ENCODE results near the gene ACOX1. TPM values are rescaled to one million over a fixed set of nuclear protein-coding genes. Genes with fewer than 3 reads are reported as not detected.

The ACOX1 gene
- total and polyA plus RNA-seq, 2 experiments from 2014 or later: 36.0 to 93.6 TPM

- peaks cover 20% of the 10 kb centered on the region for H3K79me2 ChIP-seq
- DNase-seq (ENCODE audit: low spot score): no peak
- H3K36me3 ChIP-seq (replicated peaks; ENCODE audit: insufficient read depth, low read depth): no peaks in the 10 kb centered on the region
These were observed 77.2 kb downstream of the ACOX1 start for GRCh38 chr17:75901727-75902126.

DNA sequence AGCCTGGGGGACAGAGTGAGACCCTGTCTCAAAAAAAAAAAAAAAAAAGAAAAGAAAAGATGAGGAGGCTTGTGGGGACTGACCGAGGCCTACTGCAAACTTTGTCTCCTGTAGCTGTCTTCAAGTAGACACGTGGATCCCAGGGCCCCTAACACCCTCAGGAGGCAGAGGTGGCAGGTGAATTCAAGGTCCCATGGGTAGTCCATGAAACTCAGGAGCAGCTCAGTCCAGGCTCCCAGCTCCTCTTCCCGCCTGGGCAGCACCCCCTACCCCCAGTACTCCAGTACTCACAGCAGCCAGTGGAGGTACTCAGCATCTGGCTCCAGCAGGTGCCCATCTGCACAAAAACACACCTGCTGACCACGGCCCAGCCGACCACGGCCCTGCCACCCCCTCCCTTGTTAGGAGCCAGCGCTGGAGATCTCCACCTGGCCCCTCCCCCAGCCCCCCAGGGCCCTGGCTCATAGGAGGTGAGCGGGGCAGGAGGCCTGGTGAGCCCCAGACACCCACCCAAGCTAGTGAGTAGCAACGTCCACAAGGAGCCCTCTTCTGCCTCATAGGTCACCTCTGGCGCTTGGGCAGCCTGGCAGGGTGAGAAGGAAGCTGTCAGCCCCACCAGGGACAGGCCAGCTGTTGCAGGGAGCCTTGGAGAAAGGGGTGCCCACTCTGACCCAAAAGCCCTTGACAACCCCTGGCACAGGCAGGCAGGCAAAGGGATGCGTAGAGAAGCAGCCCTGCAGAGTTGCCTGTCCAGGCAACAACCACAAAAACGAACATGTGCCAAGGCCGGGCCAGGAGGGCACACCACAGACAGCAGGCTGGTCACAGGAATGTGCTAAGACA lies 78.1 kb downstream of the ACOX1 start:
- Histone ChIP-seq H3K9me3 (ENCODE audit: low read depth) (no peaks in the 10 kb centered on the region), H3K27ac (no peak overlapping the region), H3K27me3 (no peaks in the 10 kb centered on the region), H4K20me1 (ENCODE audit: insufficient read depth, poor library complexity, severe bottlenecking) (no peaks in the 10 kb centered on the region), H3K9me2 (replicated peaks; ENCODE audit: insufficient read depth) (no peaks in the 10 kb centered on the region), H3K4me1 (ENCODE audit: insufficient read depth) (peaks cover 11% of the 10 kb centered on the region), H2AFZ (no peak overlapping the region), H3K79me2 (peaks cover 22% of the 10 kb centered on the region), H3K36me3 (replicated peaks; ENCODE audit: insufficient read depth, low read depth) (no peaks in the 10 kb centered on the region), H3K4me3 (no peak overlapping the region), H3K4me2 (no peak overlapping the region)
- WGBS (ENCODE audit: low lambda C conversion rate, missing lambda C conversion rate): 95% methylated on average over 12 of the region's 13 CpGs
- no peak for DNase-seq (ENCODE audit: low spot score)
- TF ChIP-seq EZH2phosphoT487 (IDR thresholded peaks at IDR 0.05; ENCODE audit: low read depth, severe bottlenecking, unreplicated experiment) (no peak), CTCF (IDR thresholded peaks at IDR 0.05; ENCODE audit: poor library complexity) (no peak), EZH2 (IDR thresholded peaks at IDR 0.05; ENCODE audit: borderline replicate concordance) (no peak)

More at GRCh38 chr17:75901727-75902126, 77.2 kb downstream of the ACOX1 start:
- no peaks in the 10 kb centered on the region for H4K20me1 ChIP-seq (ENCODE audit: insufficient read depth, poor library complexity, severe bottlenecking)
- H3K4me2 ChIP-seq: no peak overlapping the region
- H3K4me1 ChIP-seq (ENCODE audit: insufficient read depth): peaks cover 11% of the 10 kb centered on the region
- no peak overlapping the region for H3K27ac ChIP-seq
- no peaks in the 10 kb centered on the region for H3K27me3 ChIP-seq
- H2AFZ ChIP-seq: no peak overlapping the region
- H3K4me3 ChIP-seq: no peak overlapping the region
- TF ChIP-seq CTCF (IDR thresholded peaks at IDR 0.05; ENCODE audit: poor library complexity): no peak
- TF ChIP-seq EZH2 (IDR thresholded peaks at IDR 0.05; ENCODE audit: borderline replicate concordance): no peak
- no peak for TF ChIP-seq EZH2phosphoT487 (IDR thresholded peaks at IDR 0.05; ENCODE audit: low read depth, severe bottlenecking, unreplicated experiment)
- 94% methylated on average over 18 of the region's 18 CpGs for WGBS (ENCODE audit: low lambda C conversion rate, missing lambda C conversion rate)
- H3K9me2 ChIP-seq (replicated peaks; ENCODE audit: insufficient read depth): no peaks in the 10 kb centered on the region
- H3K9me3 ChIP-seq (ENCODE audit: low read depth): no peaks in the 10 kb centered on the region

GRCh38 chr17:75899767-75900468 lies 79.0 kb downstream of the ACOX1 start:
- no peaks in the 10 kb centered on the region for H3K36me3 ChIP-seq (replicated peaks; ENCODE audit: insufficient read depth, low read depth)

More at GRCh38 chr17:75899767-75900468, 79.0 kb downstream of the ACOX1 start:
- Histone ChIP-seq H3K4me1 (ENCODE audit: insufficient read depth) (peaks cover 17% of the 10 kb centered on the region), H3K27me3 (no peaks in the 10 kb centered on the region), H3K9me3 (ENCODE audit: low read depth) (no peaks in the 10 kb centered on the region), H3K9me2 (replicated peaks; ENCODE audit: insufficient read depth) (no peaks in the 10 kb centered on the region), H3K27ac (no peak overlapping the region), H3K79me2 (peaks cover 32% of the 10 kb centered on the region), H4K20me1 (ENCODE audit: insufficient read depth, poor library complexity, severe bottlenecking) (no peaks in the 10 kb centered on the region), H3K4me3 (no peak overlapping the region), H2AFZ (no peak overlapping the region), H3K4me2 (no peak overlapping the region)
- WGBS (ENCODE audit: low lambda C conversion rate, missing lambda C conversion rate): 95% methylated on average over 23 of the region's 23 CpGs
- TF ChIP-seq EZH2 (IDR thresholded peaks at IDR 0.05; ENCODE audit: borderline replicate concordance): no peak
- no peak for TF ChIP-seq CTCF (IDR thresholded peaks at IDR 0.05; ENCODE audit: poor library complexity)
- TF ChIP-seq EZH2phosphoT487 (IDR thresholded peaks at IDR 0.05; ENCODE audit: low read depth, severe bottlenecking, unreplicated experiment): no peak
- DNase-seq (ENCODE audit: low spot score): no peak

Data from hepatocyte (in vitro differentiated cells).